DMS79 treated with DMSO at 0.1 percent for 48 hours (cell line): ENCODE results near the gene OBSCN.

Experiments
- DNase-seq: peaks from one replicate; lab custom pipeline; 2025; lab: John Stamatoyannopoulos, UW

OBSCN gene

GRCh38 chr1:228320394-228320793, 112.5 kb downstream of the OBSCN start:
- no peak for DNase-seq

- no peak for DNase-seq
Observed at GRCh38 chr1:228321435-228321834, 113.6 kb downstream of the OBSCN start.

- DNase-seq = no peak
Observed at GRCh38 chr1:228321895-228322294, 114.1 kb downstream of the OBSCN start.

GRCh38 chr1:228323401-228323800, 115.6 kb downstream of the OBSCN start:
- no peak for DNase-seq

- no peak for DNase-seq
Observed at GRCh38 chr1:228325267-228325666, 117.4 kb downstream of the OBSCN start.

GRCh38 chr1:228329887-228330286, 122.0 kb downstream of the OBSCN start:
- DNase-seq = no peak

- DNase-seq = no peak
Observed at GRCh38 chr1:228332797-228333738, 125.2 kb downstream of the OBSCN start.

GRCh38 chr1:228333739-228334115, 125.9 kb downstream of the OBSCN start:
- no peak for DNase-seq

GRCh38 chr1:228334226-228334935, 126.5 kb downstream of the OBSCN start:
- no peak for DNase-seq

GRCh38 chr1:228334954-228335353, 127.1 kb downstream of the OBSCN start:
- DNase-seq = no peak

- no peak for DNase-seq
Observed at GRCh38 chr1:228335406-228336307, 127.8 kb downstream of the OBSCN start.

GRCh38 chr1:228336308-228337030, 128.6 kb downstream of the OBSCN start:
- DNase-seq = no peak

GRCh38 chr1:228337031-228337564, 129.3 kb downstream of the OBSCN start:
- no peak for DNase-seq

- DNase-seq = no peak
Observed at GRCh38 chr1:228337711-228338520, 130.1 kb downstream of the OBSCN start.

GRCh38 chr1:228338521-228339051, 130.7 kb downstream of the OBSCN start:
- DNase-seq = no peak

- no peak for DNase-seq
Observed at GRCh38 chr1:228339059-228339704, 131.3 kb downstream of the OBSCN start.

- DNase-seq = no peak
Observed at GRCh38 chr1:228339766-228340685, 132.2 kb downstream of the OBSCN start.

- no peak for DNase-seq
Observed at GRCh38 chr1:228340686-228341449, 133.0 kb downstream of the OBSCN start.
